ENCODE results near the gene HDDC3.
A peak's percentile ranks its signal among the peaks of the same experiment; 100 is the strongest.

The HDDC3 gene

GRCh38 chr15:90953947-90954711 lies 21.8 kb upstream of the HDDC3 start:
- DNase-seq (ENCODE audit: low read depth in 1 of 2, low spot score in 1 of 2) = no peak

- DNase-seq (ENCODE audit: low read depth in 1 of 2, low spot score in 1 of 2) = no peak
These were observed 20.7 kb upstream of the HDDC3 start for GRCh38 chr15:90952901-90953677.

- no peak for DNase-seq (ENCODE audit: low read depth in 1 of 2, low spot score in 1 of 2)
These were observed 18.3 kb upstream of the HDDC3 start for GRCh38 chr15:90950676-90951075.

GRCh38 chr15:90949979-90950675 lies 17.8 kb upstream of the HDDC3 start:
- no peak for DNase-seq (ENCODE audit: low read depth in 1 of 2, low spot score in 1 of 2)

GRCh38 chr15:90948506-90948905 lies 16.2 kb upstream of the HDDC3 start:
- DNase-seq (ENCODE audit: low read depth in 1 of 2, low spot score in 1 of 2) = no peak

GRCh38 chr15:90947577-90948357 lies 15.4 kb upstream of the HDDC3 start:
- no peak for DNase-seq (ENCODE audit: low read depth in 1 of 2, low spot score in 1 of 2)

GRCh38 chr15:90946941-90947576 lies 14.7 kb upstream of the HDDC3 start:
- DNase-seq (ENCODE audit: low read depth in 1 of 2, low spot score in 1 of 2) = no peak

GRCh38 chr15:90946538-90946937 lies 14.2 kb upstream of the HDDC3 start:
- no peak for DNase-seq (ENCODE audit: low read depth in 1 of 2, low spot score in 1 of 2)

GRCh38 chr15:90945091-90945490 lies 12.7 kb upstream of the HDDC3 start:
- no peak for DNase-seq (ENCODE audit: low read depth in 1 of 2, low spot score in 1 of 2)

- DNase-seq (ENCODE audit: low read depth in 1 of 2, low spot score in 1 of 2) = no peak
These were observed 10.2 kb upstream of the HDDC3 start for GRCh38 chr15:90942354-90943120.

GRCh38 chr15:90941038-90941437 lies 8.7 kb upstream of the HDDC3 start:
- DNase-seq (ENCODE audit: low read depth in 1 of 2, low spot score in 1 of 2) = no peak

- DNase-seq (ENCODE audit: low read depth in 1 of 2, low spot score in 1 of 2) = no peak
These were observed 7.4 kb upstream of the HDDC3 start for GRCh38 chr15:90939756-90940155.

- DNase-seq (ENCODE audit: low read depth in 1 of 2, low spot score in 1 of 2) = no peak
These were observed 5.9 kb upstream of the HDDC3 start for GRCh38 chr15:90938261-90938660.

GRCh38 chr15:90936823-90937222 lies 4.5 kb upstream of the HDDC3 start:
- no peak for DNase-seq (ENCODE audit: low read depth in 1 of 2, low spot score in 1 of 2)

GRCh38 chr15:90934949-90935751 lies 2.8 kb upstream of the HDDC3 start, which contains the start of gene UNC45A:
Gene UNC45A (plus strand): TSS chr15:90935285. CDS start chr15:90935325, 40 bp downstream.
- DNase-seq (ENCODE audit: low read depth in 1 of 2, low spot score in 1 of 2) = peak; percentile 90 to 91

- peak; percentile 69 to 76 for DNase-seq (ENCODE audit: low read depth in 1 of 2, low spot score in 1 of 2)
These were observed 2.1 kb upstream of the HDDC3 start for GRCh38 chr15:90934256-90934948.

- DNase-seq (ENCODE audit: low read depth in 1 of 2, low spot score in 1 of 2) = no peak
These were observed 952 bp upstream of the HDDC3 start for GRCh38 chr15:90933301-90933700.

GRCh38 chr15:90932660-90932991 lies 277 bp upstream of the HDDC3 start:
- DNase-seq (ENCODE audit: low read depth in 1 of 2, low spot score in 1 of 2) = no peak

- no peak for DNase-seq (ENCODE audit: low read depth in 1 of 2, low spot score in 1 of 2)
These were observed 848 bp downstream of the HDDC3 start for GRCh38 chr15:90931575-90931827.

Measured in activated CD4-positive, alpha-beta T cell treated with anti-CD3 and anti-CD28 coated beads, Interleukin-2, amount 50 U/mL, for 24 hours (primary cell).